ENCODE results near the gene DOK6. TPM values are rescaled to one million over a fixed set of nuclear protein-coding genes. Genes with fewer than 3 reads are reported as not detected.

The DOK6 gene
- total and polyA plus RNA-seq, 2 experiments from 2014 or later: 0.29 to 0.42 TPM

DNA sequence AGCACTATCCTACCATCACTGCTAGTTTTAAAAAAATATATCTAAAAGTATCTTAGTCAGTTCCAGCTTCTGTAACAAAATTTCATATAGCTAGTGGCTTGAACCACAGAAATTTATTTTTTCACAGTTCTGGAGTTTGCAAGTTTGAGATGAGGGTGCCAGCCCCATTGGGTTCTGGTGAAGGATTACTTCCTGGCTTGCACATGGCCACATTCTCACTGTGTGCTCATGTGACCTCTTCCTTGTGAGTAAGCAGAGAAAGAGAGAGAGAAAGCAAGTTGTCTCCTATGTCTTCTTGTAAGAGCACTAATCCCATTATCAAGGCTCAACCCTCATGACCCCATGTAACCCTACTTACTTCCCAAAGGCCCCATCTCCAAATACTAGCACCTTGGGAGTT, 158.9 kb downstream of the DOK6 start:
- no peaks in the 10 kb centered on the region for H4K20me1 ChIP-seq (replicated peaks; ENCODE audit: insufficient read depth)
- H3K4me2 ChIP-seq: no peak overlapping the region
- no peak for DNase-seq (ENCODE audit: low spot score)
- H3K27me3 ChIP-seq (ENCODE audit: insufficient read depth): no peaks in the 10 kb centered on the region
- no peaks in the 10 kb centered on the region for H3K79me2 ChIP-seq (replicated peaks; ENCODE audit: insufficient read depth)
- H3K27ac Mint-ChIP-seq: no peak overlapping the region
- H3K36me3 Mint-ChIP-seq (ENCODE audit: low read depth): peaks cover 6% of the 10 kb centered on the region; the same call in 1 of the 3 replicates
- no peaks in the 10 kb centered on the region; the same call in 1 of the 2 replicates for H3K4me1 ChIP-seq (ENCODE audit: insufficient read depth)
- no peak for ATAC-seq
- no peak overlapping the region for H2AFZ ChIP-seq
- peaks cover 14% of the 10 kb centered on the region; the same call in 2 of the 3 replicates for H3K9me3 Mint-ChIP-seq
- H3K4me3 ChIP-seq: no peak overlapping the region
- no peak overlapping the region for H3K4me3 Mint-ChIP-seq
- H3K4me1 Mint-ChIP-seq: peaks cover 6% of the 10 kb centered on the region
- TF ChIP-seq, protein P1, sequence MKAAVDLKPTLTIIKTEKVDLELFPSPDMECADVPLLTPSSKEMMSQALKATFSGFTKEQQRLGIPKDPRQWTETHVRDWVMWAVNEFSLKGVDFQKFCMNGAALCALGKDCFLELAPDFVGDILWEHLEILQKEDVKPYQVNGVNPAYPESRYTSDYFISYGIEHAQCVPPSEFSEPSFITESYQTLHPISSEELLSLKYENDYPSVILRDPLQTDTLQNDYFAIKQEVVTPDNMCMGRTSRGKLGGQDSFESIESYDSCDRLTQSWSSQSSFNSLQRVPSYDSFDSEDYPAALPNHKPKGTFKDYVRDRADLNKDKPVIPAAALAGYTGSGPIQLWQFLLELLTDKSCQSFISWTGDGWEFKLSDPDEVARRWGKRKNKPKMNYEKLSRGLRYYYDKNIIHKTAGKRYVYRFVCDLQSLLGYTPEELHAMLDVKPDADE (IDR thresholded peaks at IDR 0.05): no peak
- TF ChIP-seq ZNF331 (CRISPR knock-in tag; IDR thresholded peaks at IDR 0.05; ENCODE audit: low read depth) (no peak), CTCF (conservative IDR thresholded peaks at IDR 0.05; ENCODE audit: low read depth in 2 of 2) (no peak), POLR2AphosphoS5 (IDR thresholded peaks at IDR 0.05; ENCODE audit: low read depth) (no peak)
- H3K9me2 ChIP-seq (ENCODE audit: insufficient read depth): no peaks in the 10 kb centered on the region
- no peak overlapping the region for H3K27ac ChIP-seq (ENCODE audit: low read depth)
- no peaks in the 10 kb centered on the region for H3F3A ChIP-seq (replicated peaks; ENCODE audit: low read depth)
- H3K36me3 ChIP-seq (ENCODE audit: insufficient read depth): no peaks in the 10 kb centered on the region
- peaks cover 2% of the 10 kb centered on the region for H3K27me3 Mint-ChIP-seq (ENCODE audit: insufficient read depth, low read depth, poor library complexity)

DNA sequence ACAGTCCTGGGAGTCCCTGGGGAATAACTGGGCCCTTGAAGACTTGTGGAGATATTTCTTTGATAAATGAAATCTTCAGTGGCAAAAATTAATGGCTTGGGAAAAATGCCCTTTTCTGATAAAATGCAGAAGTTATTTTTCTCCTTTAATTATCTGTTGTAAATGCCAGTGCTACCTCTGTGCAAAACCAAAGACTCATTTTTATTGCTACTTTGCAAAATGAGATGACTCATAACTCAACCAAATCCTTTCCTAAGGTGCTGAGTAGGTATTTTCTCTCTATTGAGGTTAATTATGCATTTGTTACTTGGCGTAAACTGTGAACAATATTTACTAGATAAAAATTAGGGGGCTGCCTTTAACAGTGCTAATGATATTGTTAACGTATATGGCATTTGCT, 163.9 kb downstream of the DOK6 start:
- H3K36me3 Mint-ChIP-seq (ENCODE audit: low read depth): peaks cover 28% of the 10 kb centered on the region
- DNase-seq (ENCODE audit: low spot score): no peak
- no peak overlapping the region for H3K27ac ChIP-seq (ENCODE audit: low read depth)
- peaks cover 43% of the 10 kb centered on the region for H3K9me3 Mint-ChIP-seq
- no peaks in the 10 kb centered on the region for H3K4me1 Mint-ChIP-seq
- no peak for ATAC-seq
- no peak overlapping the region for H2AFZ ChIP-seq
- no peaks in the 10 kb centered on the region for H4K20me1 ChIP-seq (replicated peaks; ENCODE audit: insufficient read depth)
- 0 out of 2 replicates have a peak, but pooled peaks cover 3% of the 10 kb centered on the region for H3K36me3 ChIP-seq (ENCODE audit: insufficient read depth)
- no peak overlapping the region for H3K4me3 ChIP-seq
- H3K9me2 ChIP-seq (ENCODE audit: insufficient read depth): 0 out of 2 replicates have a peak, but pooled peaks cover 4% of the 10 kb centered on the region
- no peaks in the 10 kb centered on the region for H3K27me3 Mint-ChIP-seq (ENCODE audit: insufficient read depth, low read depth, poor library complexity)
- H3K27ac Mint-ChIP-seq: no peak overlapping the region
- no peaks in the 10 kb centered on the region for H3K79me2 ChIP-seq (replicated peaks; ENCODE audit: insufficient read depth)
- H3K4me1 ChIP-seq (ENCODE audit: insufficient read depth): no peaks in the 10 kb centered on the region
- no peaks in the 10 kb centered on the region for H3F3A ChIP-seq (replicated peaks; ENCODE audit: low read depth)
- no peak for TF ChIP-seq EZH2phosphoT487 (IDR thresholded peaks at IDR 0.05; ENCODE audit: unreplicated experiment)
- TF ChIP-seq, protein P2, sequence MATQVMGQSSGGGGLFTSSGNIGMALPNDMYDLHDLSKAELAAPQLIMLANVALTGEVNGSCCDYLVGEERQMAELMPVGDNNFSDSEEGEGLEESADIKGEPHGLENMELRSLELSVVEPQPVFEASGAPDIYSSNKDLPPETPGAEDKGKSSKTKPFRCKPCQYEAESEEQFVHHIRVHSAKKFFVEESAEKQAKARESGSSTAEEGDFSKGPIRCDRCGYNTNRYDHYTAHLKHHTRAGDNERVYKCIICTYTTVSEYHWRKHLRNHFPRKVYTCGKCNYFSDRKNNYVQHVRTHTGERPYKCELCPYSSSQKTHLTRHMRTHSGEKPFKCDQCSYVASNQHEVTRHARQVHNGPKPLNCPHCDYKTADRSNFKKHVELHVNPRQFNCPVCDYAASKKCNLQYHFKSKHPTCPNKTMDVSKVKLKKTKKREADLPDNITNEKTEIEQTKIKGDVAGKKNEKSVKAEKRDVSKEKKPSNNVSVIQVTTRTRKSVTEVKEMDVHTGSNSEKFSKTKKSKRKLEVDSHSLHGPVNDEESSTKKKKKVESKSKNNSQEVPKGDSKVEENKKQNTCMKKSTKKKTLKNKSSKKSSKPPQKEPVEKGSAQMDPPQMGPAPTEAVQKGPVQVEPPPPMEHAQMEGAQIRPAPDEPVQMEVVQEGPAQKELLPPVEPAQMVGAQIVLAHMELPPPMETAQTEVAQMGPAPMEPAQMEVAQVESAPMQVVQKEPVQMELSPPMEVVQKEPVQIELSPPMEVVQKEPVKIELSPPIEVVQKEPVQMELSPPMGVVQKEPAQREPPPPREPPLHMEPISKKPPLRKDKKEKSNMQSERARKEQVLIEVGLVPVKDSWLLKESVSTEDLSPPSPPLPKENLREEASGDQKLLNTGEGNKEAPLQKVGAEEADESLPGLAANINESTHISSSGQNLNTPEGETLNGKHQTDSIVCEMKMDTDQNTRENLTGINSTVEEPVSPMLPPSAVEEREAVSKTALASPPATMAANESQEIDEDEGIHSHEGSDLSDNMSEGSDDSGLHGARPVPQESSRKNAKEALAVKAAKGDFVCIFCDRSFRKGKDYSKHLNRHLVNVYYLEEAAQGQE (IDR thresholded peaks at IDR 0.05; ENCODE audit: unreplicated experiment): no peak
- no peak for TF ChIP-seq ZNF331 (CRISPR knock-in tag; IDR thresholded peaks at IDR 0.05; ENCODE audit: low read depth)
- no peak for TF ChIP-seq POLR2AphosphoS5 (IDR thresholded peaks at IDR 0.05; ENCODE audit: low read depth)
- TF ChIP-seq, protein P3, sequence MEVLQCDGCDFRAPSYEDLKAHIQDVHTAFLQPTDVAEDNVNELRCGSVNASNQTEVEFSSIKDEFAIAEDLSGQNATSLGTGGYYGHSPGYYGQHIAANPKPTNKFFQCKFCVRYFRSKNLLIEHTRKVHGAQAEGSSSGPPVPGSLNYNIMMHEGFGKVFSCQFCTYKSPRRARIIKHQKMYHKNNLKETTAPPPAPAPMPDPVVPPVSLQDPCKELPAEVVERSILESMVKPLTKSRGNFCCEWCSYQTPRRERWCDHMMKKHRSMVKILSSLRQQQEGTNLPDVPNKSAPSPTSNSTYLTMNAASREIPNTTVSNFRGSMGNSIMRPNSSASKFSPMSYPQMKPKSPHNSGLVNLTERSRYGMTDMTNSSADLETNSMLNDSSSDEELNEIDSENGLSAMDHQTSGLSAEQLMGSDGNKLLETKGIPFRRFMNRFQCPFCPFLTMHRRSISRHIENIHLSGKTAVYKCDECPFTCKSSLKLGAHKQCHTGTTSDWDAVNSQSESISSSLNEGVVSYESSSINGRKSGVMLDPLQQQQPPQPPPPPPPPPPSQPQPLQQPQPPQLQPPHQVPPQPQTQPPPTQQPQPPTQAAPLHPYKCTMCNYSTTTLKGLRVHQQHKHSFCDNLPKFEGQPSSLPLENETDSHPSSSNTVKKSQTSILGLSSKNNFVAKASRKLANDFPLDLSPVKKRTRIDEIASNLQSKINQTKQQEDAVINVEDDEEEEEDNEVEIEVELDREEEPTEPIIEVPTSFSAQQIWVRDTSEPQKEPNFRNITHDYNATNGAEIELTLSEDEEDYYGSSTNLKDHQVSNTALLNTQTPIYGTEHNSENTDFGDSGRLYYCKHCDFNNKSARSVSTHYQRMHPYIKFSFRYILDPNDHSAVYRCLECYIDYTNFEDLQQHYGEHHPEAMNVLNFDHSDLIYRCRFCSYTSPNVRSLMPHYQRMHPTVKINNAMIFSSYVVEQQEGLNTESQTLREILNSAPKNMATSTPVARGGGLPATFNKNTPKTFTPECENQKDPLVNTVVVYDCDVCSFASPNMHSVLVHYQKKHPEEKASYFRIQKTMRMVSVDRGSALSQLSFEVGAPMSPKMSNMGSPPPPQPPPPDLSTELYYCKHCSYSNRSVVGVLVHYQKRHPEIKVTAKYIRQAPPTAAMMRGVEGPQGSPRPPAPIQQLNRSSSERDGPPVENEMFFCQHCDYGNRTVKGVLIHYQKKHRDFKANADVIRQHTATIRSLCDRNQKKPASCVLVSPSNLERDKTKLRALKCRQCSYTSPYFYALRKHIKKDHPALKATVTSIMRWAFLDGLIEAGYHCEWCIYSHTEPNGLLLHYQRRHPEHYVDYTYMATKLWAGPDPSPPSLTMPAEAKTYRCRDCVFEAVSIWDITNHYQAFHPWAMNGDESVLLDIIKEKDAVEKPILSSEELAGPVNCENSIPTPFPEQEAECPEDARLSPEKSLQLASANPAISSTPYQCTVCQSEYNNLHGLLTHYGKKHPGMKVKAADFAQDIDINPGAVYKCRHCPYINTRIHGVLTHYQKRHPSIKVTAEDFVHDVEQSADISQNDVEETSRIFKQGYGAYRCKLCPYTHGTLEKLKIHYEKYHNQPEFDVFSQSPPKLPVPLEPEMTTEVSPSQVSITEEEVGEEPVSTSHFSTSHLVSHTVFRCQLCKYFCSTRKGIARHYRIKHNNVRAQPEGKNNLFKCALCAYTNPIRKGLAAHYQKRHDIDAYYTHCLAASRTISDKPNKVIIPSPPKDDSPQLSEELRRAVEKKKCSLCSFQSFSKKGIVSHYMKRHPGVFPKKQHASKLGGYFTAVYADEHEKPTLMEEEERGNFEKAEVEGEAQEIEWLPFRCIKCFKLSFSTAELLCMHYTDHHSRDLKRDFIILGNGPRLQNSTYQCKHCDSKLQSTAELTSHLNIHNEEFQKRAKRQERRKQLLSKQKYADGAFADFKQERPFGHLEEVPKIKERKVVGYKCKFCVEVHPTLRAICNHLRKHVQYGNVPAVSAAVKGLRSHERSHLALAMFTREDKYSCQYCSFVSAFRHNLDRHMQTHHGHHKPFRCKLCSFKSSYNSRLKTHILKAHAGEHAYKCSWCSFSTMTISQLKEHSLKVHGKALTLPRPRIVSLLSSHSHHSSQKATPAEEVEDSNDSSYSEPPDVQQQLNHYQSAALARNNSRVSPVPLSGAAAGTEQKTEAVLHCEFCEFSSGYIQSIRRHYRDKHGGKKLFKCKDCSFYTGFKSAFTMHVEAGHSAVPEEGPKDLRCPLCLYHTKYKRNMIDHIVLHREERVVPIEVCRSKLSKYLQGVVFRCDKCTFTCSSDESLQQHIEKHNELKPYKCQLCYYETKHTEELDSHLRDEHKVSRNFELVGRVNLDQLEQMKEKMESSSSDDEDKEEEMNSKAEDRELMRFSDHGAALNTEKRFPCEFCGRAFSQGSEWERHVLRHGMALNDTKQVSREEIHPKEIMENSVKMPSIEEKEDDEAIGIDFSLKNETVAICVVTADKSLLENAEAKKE (CRISPR knock-in tag; IDR thresholded peaks at IDR 0.05): no peak
- TF ChIP-seq NANOG (IDR thresholded peaks at IDR 0.05; ENCODE audit: borderline replicate concordance): no peak
- H3K4me2 ChIP-seq: no peak overlapping the region
- H3K27me3 ChIP-seq (ENCODE audit: insufficient read depth): no peaks in the 10 kb centered on the region
- no peak overlapping the region for H3K4me3 Mint-ChIP-seq
